Osteoblast (primary cell): ENCODE measurements around the gene TTLL12. TPM values are rescaled to one million over a fixed set of nuclear protein-coding genes. Genes with fewer than 3 reads are reported as not detected.

Experiments used
- DNase-seq: peaks from one replicate; pipeline ENCODE4 v3.0.0; 2011; ENCODE audit warnings: low spot score, mixed read lengths; ENCODE audit not compliant: insufficient read length; ENCODE audit errors: missing footprints
- H2AFZ ChIP-seq: 2 replicates; pipeline ENCODE4 v1.6.0; 2011; ENCODE audit warnings: mild to moderate bottlenecking, low read length
- H3K27ac ChIP-seq: 2 replicates; pipeline ENCODE4 v1.5.1; 2011; ENCODE audit warnings: mild to moderate bottlenecking, low read depth, low read length, moderate library complexity
- H3K27me3 ChIP-seq: 2 replicates; pipeline ENCODE4 v1.6.0; 2012; ENCODE audit warnings: mild to moderate bottlenecking, control low read depth, inconsistent platforms, low read length, moderate library complexity; ENCODE audit not compliant: insufficient read depth
- H3K36me3 ChIP-seq: 2 replicates; pipeline ENCODE4 v1.5.1; 2011; ENCODE audit warnings: mild to moderate bottlenecking, low read length, control low read depth, moderate library complexity; ENCODE audit not compliant: insufficient read depth
- H3K4me1 ChIP-seq: 2 replicates; pipeline ENCODE4 v1.5.1; 2011; ENCODE audit warnings: mild to moderate bottlenecking, low read length, control low read depth, moderate library complexity; ENCODE audit not compliant: insufficient read depth
- H3K4me2 ChIP-seq: 2 replicates; pipeline ENCODE4 v1.6.0; 2011; ENCODE audit warnings: mild to moderate bottlenecking, low read length; ENCODE audit not compliant: insufficient read depth
- H3K4me3 ChIP-seq: fragments of 200-600 bp; sonication (generic); 3 replicates; pipeline ENCODE4 v1.5.1; 2012; ENCODE audit warnings: mild to moderate bottlenecking, low read length, inconsistent platforms; ENCODE audit not compliant: insufficient read depth
- H3K79me2 ChIP-seq: 2 replicates; pipeline ENCODE4 v1.6.0; 2012; ENCODE audit warnings: mild to moderate bottlenecking, low read length, control low read depth, inconsistent platforms; ENCODE audit not compliant: insufficient read depth
- H3K9me3 ChIP-seq: 2 replicates; pipeline ENCODE4 v1.5.1; 2011; ENCODE audit warnings: low read depth, low read length, control low read depth
- H4K20me1 ChIP-seq: 2 replicates; pipeline ENCODE4 v1.6.0; 2012; ENCODE audit warnings: mild to moderate bottlenecking, low read length, control low read depth; ENCODE audit not compliant: insufficient read depth
- total RNA-seq: library from RNA; depleted of rRNA; stranded (reverse); fragments of >200 nt; gene quantifications from 2 replicates; pipeline ENCODE4 v1.2.3, GENCODE V29; 2012
- TF ChIP-seq, protein P1 (sequence below): IDR thresholded peaks from 2 replicates; pipeline ENCODE4 v1.5.1; 2011; ENCODE audit warnings: mild to moderate bottlenecking, low read depth, low read length, moderate library complexity; ENCODE audit errors: extremely low read depth

Gene TTLL12
- total RNA-seq, 1 donor, result 29.0 TPM

DNA sequence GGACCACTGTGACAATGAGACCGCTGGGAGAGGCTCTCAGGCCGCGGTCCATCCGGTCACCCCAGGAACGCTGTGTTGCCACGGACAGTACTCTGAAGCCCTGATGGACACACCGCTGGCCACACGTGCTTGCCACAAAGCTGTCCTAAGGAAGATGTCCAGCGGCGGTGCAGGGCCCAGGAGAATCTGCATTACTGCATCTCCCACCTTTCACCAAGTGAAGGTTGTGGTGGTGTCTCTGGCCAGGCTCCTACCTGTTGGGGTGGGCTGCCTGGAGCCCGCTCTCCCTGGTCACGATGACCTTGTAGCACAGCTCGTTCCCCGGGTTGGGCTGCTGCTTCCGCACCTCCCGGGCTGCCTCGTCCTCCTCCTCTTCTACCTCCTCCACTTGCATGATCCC is 4.2 kb downstream of the TTLL12 start:
- H3K27ac ChIP-seq, result no peak overlapping the region
- TF ChIP-seq, protein P1, sequence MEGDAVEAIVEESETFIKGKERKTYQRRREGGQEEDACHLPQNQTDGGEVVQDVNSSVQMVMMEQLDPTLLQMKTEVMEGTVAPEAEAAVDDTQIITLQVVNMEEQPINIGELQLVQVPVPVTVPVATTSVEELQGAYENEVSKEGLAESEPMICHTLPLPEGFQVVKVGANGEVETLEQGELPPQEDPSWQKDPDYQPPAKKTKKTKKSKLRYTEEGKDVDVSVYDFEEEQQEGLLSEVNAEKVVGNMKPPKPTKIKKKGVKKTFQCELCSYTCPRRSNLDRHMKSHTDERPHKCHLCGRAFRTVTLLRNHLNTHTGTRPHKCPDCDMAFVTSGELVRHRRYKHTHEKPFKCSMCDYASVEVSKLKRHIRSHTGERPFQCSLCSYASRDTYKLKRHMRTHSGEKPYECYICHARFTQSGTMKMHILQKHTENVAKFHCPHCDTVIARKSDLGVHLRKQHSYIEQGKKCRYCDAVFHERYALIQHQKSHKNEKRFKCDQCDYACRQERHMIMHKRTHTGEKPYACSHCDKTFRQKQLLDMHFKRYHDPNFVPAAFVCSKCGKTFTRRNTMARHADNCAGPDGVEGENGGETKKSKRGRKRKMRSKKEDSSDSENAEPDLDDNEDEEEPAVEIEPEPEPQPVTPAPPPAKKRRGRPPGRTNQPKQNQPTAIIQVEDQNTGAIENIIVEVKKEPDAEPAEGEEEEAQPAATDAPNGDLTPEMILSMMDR, result no peak
- H3K79me2 ChIP-seq, result peaks cover 11% of the 10 kb centered on the region
- H3K4me3 ChIP-seq, result no peak overlapping the region
- H3K27me3 ChIP-seq, result no peaks in the 10 kb centered on the region
- peaks cover 4% of the 10 kb centered on the region for H4K20me1 ChIP-seq
- no peak overlapping the region for H3K4me2 ChIP-seq
- peak; percentile 62 for DNase-seq
- no peak overlapping the region for H2AFZ ChIP-seq
- H3K4me1 ChIP-seq, result peaks cover 11% of the 10 kb centered on the region
- H3K36me3 ChIP-seq, result peaks cover 12% of the 10 kb centered on the region
- H3K9me3 ChIP-seq, result no peaks in the 10 kb centered on the region

DNA sequence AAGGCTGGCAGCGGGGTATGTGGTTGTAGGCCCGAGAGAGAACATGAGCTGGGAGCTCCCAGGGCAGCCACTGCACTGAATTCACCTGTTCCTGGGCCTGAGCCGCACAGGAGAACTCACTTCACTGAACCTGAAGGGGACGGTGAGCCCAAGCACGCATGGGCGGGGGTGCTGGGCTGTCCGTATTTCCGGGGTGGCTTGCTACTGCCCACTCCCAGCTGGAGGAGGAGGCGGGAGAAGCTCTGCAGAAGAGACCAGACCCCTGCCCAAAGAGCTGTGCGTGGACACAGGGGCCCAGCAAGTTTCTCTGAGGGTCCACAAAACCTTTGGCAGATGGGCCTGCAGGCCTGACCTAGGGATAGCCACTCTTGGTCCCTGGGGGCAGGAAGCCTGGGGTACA is 4.8 kb downstream of the TTLL12 start:
- no peaks in the 10 kb centered on the region for H3K9me3 ChIP-seq
- H3K79me2 ChIP-seq, result peaks cover 11% of the 10 kb centered on the region
- no peak overlapping the region for H3K4me2 ChIP-seq
- H2AFZ ChIP-seq, result no peak overlapping the region
- H3K27me3 ChIP-seq, result no peaks in the 10 kb centered on the region
- peaks cover 12% of the 10 kb centered on the region for H3K36me3 ChIP-seq
- H3K4me1 ChIP-seq, result peaks cover 11% of the 10 kb centered on the region
- H3K4me3 ChIP-seq, result no peak overlapping the region
- no peak for DNase-seq
- peaks cover 4% of the 10 kb centered on the region for H4K20me1 ChIP-seq
- H3K27ac ChIP-seq, result no peak overlapping the region
- TF ChIP-seq, protein P1, result no peak

DNA sequence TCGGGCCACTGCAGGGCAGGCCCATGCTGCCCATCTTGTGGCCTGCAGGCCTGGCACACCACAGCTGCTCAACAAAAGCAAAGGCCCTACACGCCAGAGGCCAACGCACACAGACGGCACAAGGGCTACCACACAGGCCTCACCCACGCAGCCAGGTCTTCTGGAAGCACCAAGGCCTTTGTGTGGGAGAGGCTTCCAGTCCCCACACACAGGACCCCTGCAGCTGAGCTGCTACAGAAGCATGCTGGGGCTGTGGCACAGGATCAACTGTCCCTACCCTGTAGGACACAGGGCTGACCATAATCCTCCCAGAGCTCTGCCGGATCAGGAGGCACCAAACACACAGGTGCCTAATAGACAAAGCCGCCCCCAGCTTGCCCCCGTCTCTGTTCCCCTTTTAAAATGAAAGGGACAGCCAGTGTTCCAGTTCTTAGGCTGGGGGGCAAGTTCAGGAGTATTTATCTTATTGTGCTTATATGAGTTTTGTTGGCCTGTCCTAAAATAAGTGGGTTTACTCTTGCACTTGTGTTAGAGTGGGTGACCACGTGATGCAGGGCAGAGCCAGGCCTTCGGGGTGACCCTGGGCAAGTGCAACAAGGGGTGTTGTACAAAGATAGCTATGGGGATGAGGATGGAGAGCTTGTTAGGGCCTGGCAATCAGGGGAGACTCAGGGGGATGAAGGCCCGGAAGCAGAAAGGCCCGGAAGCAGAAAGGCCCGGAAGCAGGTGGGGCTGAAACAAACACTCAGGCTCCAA is 5.4 kb downstream of the TTLL12 start:
- peaks cover 12% of the 10 kb centered on the region for H3K36me3 ChIP-seq
- peaks cover 4% of the 10 kb centered on the region for H4K20me1 ChIP-seq
- H3K27ac ChIP-seq, result no peak overlapping the region
- H3K9me3 ChIP-seq, result no peaks in the 10 kb centered on the region
- no peaks in the 10 kb centered on the region for H3K27me3 ChIP-seq
- peaks cover 11% of the 10 kb centered on the region for H3K4me1 ChIP-seq
- TF ChIP-seq, protein P1, result no peak
- no peak overlapping the region for H3K4me2 ChIP-seq
- H3K79me2 ChIP-seq, result peaks cover 11% of the 10 kb centered on the region
- no peak overlapping the region for H2AFZ ChIP-seq
- no peak overlapping the region for H3K4me3 ChIP-seq
- peak; percentile 42 for DNase-seq

DNA sequence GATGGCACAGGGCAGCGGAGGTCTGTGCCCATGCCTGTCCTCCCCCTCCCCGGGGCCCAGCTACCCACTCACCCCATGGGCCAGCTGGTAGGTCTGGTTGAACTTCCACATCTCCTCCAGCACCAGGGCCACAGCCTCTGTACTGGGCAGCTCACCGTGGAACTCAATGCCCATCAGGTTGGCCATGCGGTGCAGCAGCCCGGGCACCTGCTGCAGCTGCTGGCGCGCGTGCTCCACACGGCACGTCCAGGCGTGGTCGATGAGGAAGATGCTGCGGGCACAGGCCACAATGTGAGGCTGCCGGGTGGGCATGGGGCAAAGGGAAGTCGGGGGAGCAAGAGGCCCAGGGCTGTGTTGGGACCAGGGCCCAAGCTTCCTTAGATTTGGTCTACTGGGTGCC is 6.3 kb downstream of the TTLL12 start:
- Histone ChIP-seq H3K36me3 (peaks cover 12% of the 10 kb centered on the region), H3K27ac (no peak overlapping the region), H4K20me1 (peaks cover 2% of the 10 kb centered on the region), H3K4me3 (no peak overlapping the region), H2AFZ (no peak overlapping the region), H3K9me3 (no peaks in the 10 kb centered on the region), H3K27me3 (no peaks in the 10 kb centered on the region), H3K79me2 (peaks cover 9% of the 10 kb centered on the region), H3K4me1 (peaks cover 3% of the 10 kb centered on the region), H3K4me2 (no peak overlapping the region)
- peak; percentile 52 for DNase-seq
- TF ChIP-seq, protein P1, result no peak
